ENCODE data around the gene BCL6B.

GRCh38 chr17:7021993-7022778 lies 664 bp upstream of the BCL6B start:
- no peak for TF ChIP-seq POLR2A (IDR thresholded peaks at IDR 0.05; ENCODE audit: low read length)
- TF ChIP-seq GATA1 (IDR thresholded peaks at IDR 0.05; ENCODE audit: low read depth, low read length): no peak

Measured in erythroblast (primary cell).